SKM-1 treated with dmso at 0.1 percent for 144 hours (cell line): ENCODE data around the gene CDK5RAP3.
A peak's percentile ranks its signal among the peaks of the same experiment; 100 is the strongest.

Experiments
- DNase-seq: peaks from one replicate; lab custom pipeline; 2025; ENCODE audit not compliant: unreplicated experiment; lab: John Stamatoyannopoulos, UW

CDK5RAP3 gene

GRCh38 chr17:48023400-48024148 is 52.7 kb downstream of the CDK5RAP3 start:
- peak; percentile 29 for DNase-seq

GRCh38 chr17:48024149-48025039 is 53.5 kb downstream of the CDK5RAP3 start:
- peak; percentile 53 for DNase-seq

GRCh38 chr17:48025040-48025903 is 54.4 kb downstream of the CDK5RAP3 start:
- DNase-seq: peak; percentile 88

GRCh38 chr17:48025904-48026501 is 55.1 kb downstream of the CDK5RAP3 start:
- DNase-seq: no peak

- DNase-seq: peak; percentile 52
These were observed 55.8 kb downstream of the CDK5RAP3 start for GRCh38 chr17:48026502-48027321.

- no peak for DNase-seq
These were observed 56.5 kb downstream of the CDK5RAP3 start for GRCh38 chr17:48027322-48027981.

- DNase-seq: no peak
These were observed 57.8 kb downstream of the CDK5RAP3 start for GRCh38 chr17:48028736-48029135.

- DNase-seq: no peak
These were observed 59.6 kb downstream of the CDK5RAP3 start for GRCh38 chr17:48030531-48030930.
